ENCODE results near the gene PARP4. TPM values are rescaled to one million over a fixed set of nuclear protein-coding genes. Genes with fewer than 3 reads are reported as not detected.
"Not testable (repeated sequence)": the region's sequence is repeated elsewhere in the genome, so short reads cannot be mapped to it uniquely, and the experiment has no call there.

The PARP4 gene
- total and polyA plus RNA-seq, 8 donors: 46.8 to 76.8 (median 54.2) TPM

DNA sequence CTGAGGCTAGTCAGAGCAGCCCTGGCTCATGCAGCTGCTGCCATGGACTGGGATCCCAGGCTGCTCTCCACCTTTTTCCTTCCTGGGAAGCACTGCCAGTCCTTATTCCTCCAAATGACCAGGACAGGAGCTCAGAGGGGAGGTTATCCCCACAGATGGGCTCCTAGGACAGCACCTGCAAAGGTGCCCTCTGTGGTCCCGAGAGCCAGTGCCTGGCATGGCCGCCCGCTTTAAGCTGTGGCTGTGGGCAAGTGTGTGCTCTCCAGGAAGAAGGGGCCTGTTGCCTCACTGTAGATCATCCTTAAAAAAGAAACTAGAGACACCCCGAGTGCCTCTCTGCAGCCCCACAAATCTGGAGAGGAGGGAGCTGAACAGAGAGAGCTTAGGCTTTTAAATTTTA lies 119.6 kb downstream of the PARP4 start:
- H3K4me3 ChIP-seq: no peak overlapping the region
- H3K9me3 ChIP-seq: peaks cover 0 to 22% of the 10 kb centered on the region in 2 donors
- TF ChIP-seq CTCF (IDR thresholded peaks at IDR 0.05): no peak
- no peaks in the 10 kb centered on the region for H3K27me3 ChIP-seq
- ATAC-seq (no peak), DNase-seq (no peak)
- intact Hi-C loops (cut with DNase I): no loop called here
- H3K27ac ChIP-seq: no peak overlapping the region
- no peaks in the 10 kb centered on the region for H3K36me3 ChIP-seq
- H3K4me1 ChIP-seq: no peaks in the 10 kb centered on the region

DNA sequence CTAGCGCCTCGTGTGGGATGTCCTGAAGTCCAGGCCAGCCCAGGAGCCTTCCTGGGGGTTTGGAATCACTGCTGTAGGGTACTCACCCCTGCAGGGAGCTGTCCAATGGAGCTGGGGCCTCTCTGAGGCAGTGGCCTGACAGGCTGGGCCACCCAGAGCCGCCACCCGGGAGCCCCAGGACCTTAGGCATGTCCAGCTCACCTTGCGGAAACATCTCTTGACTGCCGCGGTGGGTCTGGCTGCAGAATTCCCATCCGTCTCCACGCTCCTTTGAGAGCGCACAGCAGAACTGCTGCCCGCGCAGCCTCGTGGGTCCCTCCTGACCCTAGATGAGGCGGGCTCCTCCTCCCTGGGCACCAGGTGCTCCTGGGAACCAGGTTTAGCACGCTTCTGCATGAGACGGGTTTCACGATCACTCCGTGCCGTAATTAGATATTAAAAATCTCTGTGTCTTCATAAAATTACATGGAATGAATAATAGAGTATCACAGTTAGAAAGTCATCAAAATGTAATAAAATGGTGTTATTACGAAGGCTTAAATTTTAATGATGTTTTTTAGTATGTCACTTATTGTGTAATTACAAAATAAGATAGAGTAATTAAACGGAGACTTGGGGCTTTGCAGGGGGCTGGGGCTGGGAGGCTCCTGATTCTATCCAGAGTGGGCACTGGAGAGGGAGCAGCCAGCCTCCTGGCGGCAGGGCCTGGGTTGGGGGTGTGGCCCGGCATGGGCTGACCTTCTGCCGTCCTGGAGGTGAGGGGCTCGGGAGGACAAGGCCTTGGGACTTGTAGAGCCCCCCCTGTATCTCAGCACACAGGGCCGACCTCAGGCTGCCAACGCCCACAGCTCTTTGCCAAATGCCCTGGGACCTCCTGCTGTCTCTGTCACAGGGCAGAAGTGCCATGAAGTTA lies 120.6 kb downstream of the PARP4 start:
- ATAC-seq; DNase-seq; intact Hi-C loops (cut with DNase I): not testable (repeated sequence)

DNA sequence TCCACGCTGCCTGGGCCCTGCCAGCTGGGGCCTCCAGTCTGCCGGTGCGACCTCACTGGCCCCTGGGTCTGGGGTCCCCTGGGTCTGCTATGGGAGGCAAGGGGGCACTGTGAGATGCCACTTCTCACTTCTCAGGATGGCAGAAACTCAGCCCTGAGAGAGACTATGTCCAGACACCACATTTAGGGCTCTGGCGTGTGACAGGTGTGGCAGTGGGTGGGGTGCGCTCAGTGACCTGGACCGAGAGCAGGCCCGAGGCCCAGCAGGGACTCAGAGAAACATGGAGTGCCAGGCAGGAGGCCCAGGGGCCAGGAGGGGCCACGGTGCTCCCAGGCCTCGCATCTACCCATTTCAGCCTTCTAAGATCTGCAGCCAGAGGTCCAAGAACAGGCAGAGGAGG lies 121.8 kb downstream of the PARP4 start:
- H3K4me3 ChIP-seq; H3K27ac ChIP-seq; DNase-seq; H3K36me3 ChIP-seq; H3K27me3 ChIP-seq; ATAC-seq; intact Hi-C loops (cut with DNase I); H3K9me3 ChIP-seq; H3K4me1 ChIP-seq: not testable (repeated sequence)

More for the DNA sequence above, 120.6 kb downstream of the PARP4 start:
- H3K4me1 ChIP-seq, H3K36me3 ChIP-seq, H3K27ac ChIP-seq, H3K4me3 ChIP-seq, H3K27me3 ChIP-seq: not testable (repeated sequence)
- peaks cover 0 to 15% of the 10 kb centered on the region in 2 donors for H3K9me3 ChIP-seq

DNA sequence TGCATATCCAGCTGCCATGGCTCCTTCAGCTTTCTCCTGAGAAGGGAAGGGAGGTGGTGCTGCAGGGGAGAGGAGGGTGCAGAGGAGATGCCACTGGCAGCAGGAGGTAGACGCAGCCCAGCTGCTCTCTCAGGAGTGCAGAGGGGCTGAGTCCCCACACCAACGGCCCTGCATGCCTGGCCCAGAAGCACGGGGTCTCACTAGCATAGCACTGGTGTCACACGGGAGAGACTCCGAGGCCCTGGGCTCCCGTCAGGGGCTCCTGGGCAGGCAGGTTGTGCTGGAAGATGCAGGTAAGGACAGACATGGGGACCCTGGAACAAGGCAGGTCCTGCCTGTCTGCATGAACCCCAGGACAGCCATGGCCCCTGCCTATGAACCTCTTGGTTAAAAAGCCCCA lies 123.1 kb downstream of the PARP4 start:
- Histone ChIP-seq H3K36me3 (no peaks in the 10 kb centered on the region), H3K4me3 (no peak overlapping the region), H3K27ac (no peak overlapping the region), H3K9me3 (no peaks in the 10 kb centered on the region), H3K27me3 (no peaks in the 10 kb centered on the region), H3K4me1 (no peaks in the 10 kb centered on the region)
- intact Hi-C loops (cut with DNase I): no loop called here
- DNase-seq (no peak), ATAC-seq (no peak)
- TF ChIP-seq CTCF (IDR thresholded peaks at IDR 0.05): no peak

GRCh38 chr13:24388743-24389142 lies 123.8 kb downstream of the PARP4 start:
- H3K4me1 ChIP-seq; H3K27me3 ChIP-seq; H3K27ac ChIP-seq; DNase-seq; H3K9me3 ChIP-seq; ATAC-seq; H3K4me3 ChIP-seq; intact Hi-C loops (cut with DNase I); H3K36me3 ChIP-seq: not testable (repeated sequence)

DNA sequence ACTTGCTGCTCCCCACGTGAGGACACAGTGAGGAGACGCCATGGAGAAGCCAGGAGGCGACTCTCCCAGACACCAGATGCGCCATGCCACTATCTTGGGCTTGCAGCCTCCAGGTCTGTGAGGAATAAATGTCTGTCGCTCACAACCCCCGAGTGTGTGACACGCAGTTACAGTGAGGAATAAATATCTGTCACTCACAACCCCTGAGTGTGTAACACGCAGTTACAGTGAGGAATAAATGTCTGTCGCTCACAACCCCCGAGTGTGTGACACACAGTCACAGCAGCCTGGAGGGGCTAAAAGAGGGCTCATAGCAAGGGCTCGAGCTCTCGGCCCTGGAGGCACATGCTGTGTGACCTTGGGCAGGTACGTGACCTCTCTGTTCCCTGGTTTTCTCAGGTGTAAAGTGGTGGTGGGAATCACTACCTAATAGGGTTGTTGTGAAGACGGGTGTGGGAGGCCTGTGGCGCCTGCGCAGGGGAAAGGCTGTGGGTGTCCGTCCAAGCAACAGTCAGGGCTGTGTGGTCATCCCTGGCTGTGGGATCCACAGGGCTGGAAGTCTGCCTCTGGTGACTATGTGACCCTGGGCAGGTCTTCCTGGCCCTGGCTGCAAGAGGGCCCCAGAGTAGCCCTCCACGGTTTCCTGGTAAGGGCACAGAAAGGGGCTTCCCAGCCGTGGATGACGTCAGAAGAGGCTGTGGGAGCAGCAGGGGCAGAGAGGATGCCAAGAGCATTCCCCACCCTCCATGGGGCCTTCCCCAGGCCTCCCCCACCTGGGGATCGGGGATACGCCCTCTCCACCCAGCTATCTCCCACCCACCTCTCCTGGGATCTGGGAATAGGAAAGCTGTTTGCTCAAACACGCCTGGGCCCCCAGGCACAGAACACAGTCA lies 125.5 kb downstream of the PARP4 start:
- DNase-seq: no peak
- H3K4me1 ChIP-seq: no peaks in the 10 kb centered on the region
- H3K27me3 ChIP-seq: no peaks in the 10 kb centered on the region
- no peak for ATAC-seq
- no peaks in the 10 kb centered on the region for H3K36me3 ChIP-seq
- TF ChIP-seq CTCF (IDR thresholded peaks at IDR 0.05): no peak
- H3K9me3 ChIP-seq: no peaks in the 10 kb centered on the region
- no peak overlapping the region for H3K27ac ChIP-seq
- no peak overlapping the region for H3K4me3 ChIP-seq
- intact Hi-C loops (cut with DNase I): no loop called here

Data from left lung (tissue), 10 donors.